Right renal cortex interstitium (tissue), 3 donors: ENCODE data around the gene CWC15. TPM values are rescaled to one million over a fixed set of nuclear protein-coding genes. Genes with fewer than 3 reads are reported as not detected.
"Not testable (repeated sequence)": the region's sequence is repeated elsewhere in the genome, so short reads cannot be mapped to it uniquely, and the experiment has no call there.

ENCODE experiments used
- DNase-seq, 3 donors: peaks; one replicate each; pipeline ENCODE4 v3.0.0-alpha.2; 2013; ENCODE audit warnings: low read depth in 3 of 3, low spot score in 2 of 3
- polyA plus RNA-seq, 3 donors: library from polyadenylated mRNA; unstranded; fragments of 120-200 nt; gene quantifications; one replicate each; pipeline ENCODE4 v1.2.1, GENCODE V29; 2013; ENCODE audit not compliant: insufficient read length in 3 of 3

CWC15 gene
- 100 to 1,000 TPM; 126 to 134 (median 132) TPM for polyA plus RNA-seq

DNA sequence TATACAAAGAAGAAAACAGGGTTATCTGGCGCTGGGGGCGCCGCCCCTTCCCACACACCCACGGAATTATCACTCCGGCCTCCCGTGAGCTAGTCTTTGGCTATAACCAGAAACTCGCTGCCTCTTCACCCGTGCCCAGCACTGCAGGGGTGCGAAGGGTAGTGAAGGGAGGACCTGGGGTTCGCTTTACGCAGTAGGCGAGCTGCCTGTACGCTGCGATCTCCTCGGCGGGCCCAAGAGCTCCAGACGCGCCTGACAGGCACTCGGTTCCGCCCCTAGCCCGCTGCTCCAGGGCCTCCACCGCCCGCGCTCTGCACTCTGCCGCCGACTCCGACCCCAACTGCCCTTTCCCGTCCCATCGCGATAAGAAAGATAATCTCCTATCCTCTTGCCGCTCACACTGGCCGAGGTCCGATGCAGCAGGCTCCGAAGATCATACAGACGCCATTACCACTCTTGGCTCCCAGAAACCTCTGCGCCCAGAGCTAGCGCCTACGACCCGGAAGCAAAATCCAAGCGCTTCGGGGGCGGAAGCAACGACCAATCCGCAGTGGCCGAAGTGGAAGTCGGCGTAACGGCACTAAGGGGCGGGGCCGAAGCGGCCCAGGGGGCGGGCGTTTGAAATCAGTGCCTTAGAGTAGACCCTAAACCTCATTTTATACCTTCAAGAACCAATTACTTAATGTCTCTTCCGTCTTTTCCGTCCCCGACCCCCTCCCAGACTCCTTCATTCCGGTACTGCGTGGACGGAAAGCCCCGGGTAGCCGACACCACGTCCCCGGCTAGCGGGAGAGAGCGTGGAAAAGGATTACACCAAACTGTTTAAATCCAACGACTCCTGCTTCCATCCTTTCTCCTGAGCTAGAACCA, at the start of gene CWC15, which contains the start of gene KDM4D:
CWC15 (minus strand) TSS at position 458 of the 870 bp plus-strand sequence. CDS start 1,371 bp downstream, outside the sequence.
KDM4D (plus strand) TSS at position 611 of the 870 bp plus-strand sequence. CDS start 23,664 bp downstream, outside the sequence.
- peak; percentile 88 to 95 (median 92) for DNase-seq

DNA sequence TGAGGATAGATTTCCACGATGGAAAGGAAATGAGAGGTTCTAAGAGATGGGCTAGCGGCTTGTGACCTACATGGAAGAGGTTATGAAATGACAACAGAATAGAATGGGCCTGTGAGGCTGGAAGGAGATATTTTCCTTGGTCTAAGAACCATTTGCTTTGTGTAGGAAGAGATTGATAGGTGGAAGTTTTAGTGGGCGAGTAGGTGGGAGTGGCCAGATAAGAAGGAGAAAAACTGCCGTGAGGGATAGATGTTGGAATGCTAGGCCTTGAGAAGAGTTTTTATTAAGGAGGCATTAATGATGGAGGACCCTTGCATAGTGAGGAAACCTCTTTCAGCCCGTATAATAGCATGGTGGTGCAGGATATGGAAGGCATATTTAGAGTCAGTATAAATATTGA, 48.1 kb upstream of the CWC15 start:
- DNase-seq: not testable (repeated sequence)

DNA sequence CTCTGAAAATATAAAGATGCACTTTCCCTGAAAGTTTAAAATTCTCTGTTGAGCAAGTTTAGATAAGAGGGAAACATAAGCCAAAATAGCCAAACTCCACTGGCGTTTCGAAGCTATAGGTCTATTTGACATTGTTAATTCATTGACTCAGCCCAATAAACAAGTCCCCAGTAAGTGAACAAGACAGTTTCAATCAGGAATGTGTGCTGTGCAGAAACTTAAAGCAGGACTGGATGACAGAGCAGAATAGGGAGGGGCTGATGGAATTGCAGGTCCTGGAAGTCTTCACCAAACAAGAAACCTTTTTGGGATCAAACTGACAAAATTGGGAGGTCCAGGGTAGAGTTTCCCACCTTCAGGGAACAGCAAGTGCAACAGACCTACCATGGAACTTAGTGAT, 42.8 kb upstream of the CWC15 start:
- no peak for DNase-seq

DNA sequence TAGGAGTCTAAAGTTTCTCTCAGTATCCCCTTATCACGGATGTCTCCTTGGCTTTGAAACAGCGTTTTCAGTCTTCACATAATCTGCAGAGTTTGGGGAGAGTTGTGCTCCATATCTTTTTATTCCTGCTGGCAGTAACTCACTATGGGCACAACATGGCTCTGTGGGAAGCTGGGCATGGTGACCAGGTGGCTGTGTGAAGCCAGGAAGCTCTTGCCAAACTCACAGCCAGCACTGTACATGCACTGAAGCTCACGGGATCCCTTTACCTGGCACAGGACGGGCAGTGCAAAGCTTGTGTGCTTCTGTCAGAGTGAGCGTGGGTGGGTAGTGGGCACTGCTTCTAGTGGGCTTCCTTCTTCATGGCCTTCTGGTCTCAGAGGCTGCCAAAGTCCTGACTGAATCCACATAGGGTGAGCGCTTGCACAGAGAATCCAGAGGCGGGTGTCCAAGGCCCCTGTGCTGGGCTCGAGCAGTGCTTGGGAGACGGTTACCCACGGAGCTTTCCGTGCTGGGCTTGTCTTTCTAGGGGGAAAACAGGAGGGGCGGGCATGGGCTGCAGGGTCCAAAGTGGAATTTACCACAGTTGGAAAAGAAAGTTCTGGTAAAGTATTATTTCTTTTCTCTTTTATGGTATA, 40.9 kb upstream of the CWC15 start:
- DNase-seq: no peak

DNA sequence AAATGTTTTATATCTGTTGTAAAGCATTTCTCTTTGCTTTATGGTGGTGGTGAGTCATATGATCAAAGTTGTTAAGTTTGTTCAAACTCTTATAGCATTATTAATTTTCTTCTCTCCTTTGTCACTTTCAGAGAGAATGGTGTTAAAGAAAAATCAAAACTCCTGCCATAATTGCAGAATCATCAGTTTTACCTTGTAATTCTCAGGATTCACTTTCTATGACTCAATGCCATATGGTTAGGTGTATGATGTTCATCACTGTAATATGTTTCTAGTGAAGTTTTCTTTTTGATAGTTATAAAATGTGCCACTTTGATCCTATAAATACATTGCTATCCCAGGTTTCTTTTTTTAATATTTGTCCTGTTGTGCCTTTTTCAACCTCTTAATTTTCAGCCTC, 38.0 kb upstream of the CWC15 start:
- no peak for DNase-seq

DNA sequence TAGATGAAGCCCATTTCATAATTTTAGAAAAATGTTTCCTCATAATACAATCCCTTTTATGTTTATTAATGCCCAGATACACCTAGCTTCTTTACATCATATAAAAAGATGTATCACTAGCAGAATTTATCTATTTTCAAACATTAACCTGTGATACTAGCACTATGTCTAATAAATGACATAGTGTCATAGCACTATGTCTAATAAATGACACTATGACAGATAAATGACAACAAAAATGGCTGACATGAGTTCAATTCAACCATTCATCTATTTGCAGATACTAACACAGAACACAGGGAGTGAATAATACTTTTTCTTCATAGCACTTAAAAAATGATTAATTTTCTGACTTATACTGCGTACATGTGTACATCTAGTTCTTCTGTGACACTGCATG, 32.3 kb upstream of the CWC15 start:
- no peak for DNase-seq

DNA sequence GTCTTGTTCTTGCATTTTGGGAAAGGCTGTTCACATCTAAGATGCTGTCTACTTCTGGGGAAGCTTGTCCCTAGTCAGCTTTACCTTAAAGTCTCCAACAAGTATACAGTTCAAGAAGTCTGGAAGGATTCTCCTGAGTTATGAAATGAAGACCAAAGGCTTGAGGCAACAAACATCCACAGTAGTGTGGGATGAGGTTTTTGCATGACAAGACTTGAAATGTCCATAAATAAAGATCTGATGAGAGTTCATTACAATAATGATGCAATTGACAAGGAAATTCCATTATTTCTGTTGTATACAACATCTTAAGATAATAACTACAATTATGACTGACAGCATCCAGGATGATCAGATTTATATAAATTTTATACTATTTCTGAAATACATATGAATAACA, 30.4 kb upstream of the CWC15 start:
- DNase-seq: no peak

DNA sequence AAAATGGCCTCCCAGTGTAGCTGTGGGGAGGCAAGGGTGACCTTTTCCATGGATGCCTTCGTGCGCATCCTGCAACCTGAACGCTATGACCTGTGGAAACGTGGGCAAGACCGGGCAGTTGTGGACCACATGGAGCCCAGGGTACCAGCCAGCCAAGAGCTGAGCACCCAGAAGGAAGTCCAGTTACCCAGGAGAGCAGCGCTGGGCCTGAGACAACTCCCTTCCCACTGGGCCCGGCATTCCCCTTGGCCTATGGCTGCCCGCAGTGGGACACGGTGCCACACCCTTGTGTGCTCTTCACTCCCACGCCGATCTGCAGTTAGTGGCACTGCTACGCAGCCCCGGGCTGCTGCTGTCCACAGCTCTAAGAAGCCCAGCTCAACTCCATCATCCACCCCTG, 24.9 kb upstream of the CWC15 start:
- DNase-seq: no peak

DNA sequence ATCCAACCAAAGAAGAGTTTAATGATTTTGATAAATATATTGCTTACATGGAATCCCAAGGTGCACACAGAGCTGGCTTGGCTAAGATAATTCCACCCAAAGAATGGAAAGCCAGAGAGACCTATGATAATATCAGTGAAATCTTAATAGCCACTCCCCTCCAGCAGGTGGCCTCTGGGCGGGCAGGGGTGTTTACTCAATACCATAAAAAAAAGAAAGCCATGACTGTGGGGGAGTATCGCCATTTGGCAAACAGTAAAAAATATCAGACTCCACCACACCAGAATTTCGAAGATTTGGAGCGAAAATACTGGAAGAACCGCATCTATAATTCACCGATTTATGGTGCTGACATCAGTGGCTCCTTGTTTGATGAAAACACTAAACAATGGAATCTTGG, 24.1 kb upstream of the CWC15 start:
- DNase-seq: no peak

DNA sequence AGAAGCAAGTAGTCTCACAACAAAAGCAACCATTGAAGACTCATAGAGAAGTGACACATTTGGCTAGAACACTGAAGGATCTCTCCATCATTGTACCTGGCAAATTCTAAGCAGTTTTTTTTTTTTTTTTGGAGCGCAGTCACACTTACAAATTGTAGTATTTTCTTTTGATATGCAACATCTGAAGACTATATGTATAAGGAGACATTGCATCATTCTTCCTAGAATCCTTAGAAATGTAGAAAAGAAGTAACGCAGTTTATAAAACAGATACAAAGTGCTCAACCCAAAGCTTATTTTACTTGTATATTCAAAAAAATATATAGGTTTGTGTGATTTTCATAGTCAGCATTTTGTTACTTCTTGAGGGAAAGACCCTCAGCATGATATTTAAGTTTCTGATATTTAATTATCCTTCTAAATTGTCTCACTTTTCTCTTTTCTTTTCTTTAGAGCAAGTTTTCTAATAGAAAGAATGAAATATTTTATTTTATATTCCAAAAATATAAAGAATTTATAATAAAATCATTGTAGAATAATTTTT, 20.1 kb upstream of the CWC15 start:
- DNase-seq: no peak

DNA sequence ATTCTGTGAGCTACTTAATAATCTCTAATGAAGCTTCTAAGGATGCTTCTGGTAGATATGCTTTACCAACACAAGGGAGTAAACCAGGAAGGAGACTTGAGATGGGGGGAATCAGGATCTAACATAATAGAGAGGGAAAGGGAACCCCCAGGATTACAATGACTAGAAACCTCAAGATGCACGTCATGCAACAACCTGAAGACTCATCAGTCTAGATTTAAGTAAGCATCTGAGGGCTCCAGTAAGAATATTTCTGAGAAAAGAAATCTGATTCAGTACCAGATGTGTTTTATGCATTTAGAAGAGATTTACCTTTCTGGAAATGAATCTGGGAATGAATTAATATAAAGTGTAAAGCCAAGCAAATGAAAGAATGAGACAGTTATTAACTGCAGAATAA, 15.4 kb upstream of the CWC15 start:
- no peak for DNase-seq

DNA sequence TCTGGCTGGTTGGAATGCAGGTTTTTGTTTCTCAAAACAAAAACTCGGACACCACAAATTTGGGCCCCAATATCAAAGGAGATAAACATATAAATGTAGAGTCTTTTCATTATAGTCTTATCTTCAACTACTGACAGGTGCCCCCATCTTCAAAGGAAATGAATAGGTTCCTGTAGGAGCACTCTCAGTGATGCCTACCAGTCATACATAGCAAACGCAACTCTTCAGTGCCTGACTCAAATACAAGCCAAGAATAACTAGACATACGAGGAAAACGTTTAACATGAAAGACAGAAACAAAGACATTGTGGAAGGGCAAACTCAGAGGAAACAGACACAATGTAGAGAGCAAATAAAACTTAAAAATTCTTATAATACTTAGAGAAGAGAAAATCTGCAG, 14.0 kb upstream of the CWC15 start:
- no peak for DNase-seq

DNA sequence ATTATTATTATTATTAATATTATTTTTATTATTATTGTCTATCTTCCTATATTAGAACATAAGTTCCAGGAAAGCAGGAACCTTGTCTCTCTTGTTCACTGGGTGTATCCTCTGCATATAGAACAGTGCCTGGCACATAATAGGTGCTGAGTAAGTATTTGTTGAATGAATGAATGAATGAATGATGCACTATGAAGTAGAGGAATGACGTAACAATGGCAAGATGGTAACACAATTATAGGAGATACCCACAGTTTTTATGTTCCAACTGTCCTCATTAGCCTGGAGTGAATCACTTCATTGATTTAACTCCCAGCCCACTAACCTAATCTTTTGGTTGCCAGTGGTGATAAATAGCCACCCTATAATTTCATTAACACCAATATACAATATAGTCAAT, 2.2 kb upstream of the CWC15 start:
- no peak for DNase-seq

DNA sequence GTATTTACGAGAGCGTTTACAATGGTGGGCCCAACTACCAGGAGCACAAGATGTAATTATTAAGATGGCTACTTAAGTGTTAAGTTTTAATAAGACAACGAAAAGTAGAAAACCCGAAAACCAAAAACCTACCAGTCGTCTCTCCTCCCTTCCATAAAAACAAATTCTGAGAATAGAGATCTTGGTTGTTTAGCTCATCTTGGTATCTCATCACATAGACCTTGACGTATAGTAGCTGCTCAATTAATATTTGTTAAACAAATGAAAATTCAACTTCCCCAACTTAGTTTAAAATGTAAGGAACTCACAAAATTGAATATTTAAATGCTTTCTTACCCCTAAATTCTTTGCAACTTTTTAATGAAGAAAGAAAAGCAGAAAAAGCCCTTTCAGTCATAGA, 822 bp upstream of the CWC15 start:
- peak in 2 of 3 donors; percentile 1 to 2 for DNase-seq

DNA sequence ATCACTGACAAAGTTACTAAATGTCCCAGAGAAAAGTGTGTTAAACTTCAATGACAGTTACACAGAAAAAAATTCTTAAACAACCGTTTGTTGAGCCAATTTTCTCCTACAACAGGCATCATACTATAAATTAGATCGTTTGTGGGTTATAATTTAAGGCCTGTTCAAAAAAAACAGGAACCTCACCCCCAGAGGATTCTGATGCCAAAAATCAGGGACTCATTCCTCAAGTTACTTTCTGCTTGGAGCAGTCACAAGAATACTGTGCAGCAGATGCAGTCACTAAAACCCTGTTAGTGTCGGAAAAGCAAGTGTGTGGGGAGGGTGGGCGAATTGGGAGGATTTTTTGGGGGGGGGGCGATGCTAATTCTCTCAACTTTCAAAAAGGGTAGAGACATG, 657 bp downstream of the CWC15 start:
- no peak for DNase-seq

DNA sequence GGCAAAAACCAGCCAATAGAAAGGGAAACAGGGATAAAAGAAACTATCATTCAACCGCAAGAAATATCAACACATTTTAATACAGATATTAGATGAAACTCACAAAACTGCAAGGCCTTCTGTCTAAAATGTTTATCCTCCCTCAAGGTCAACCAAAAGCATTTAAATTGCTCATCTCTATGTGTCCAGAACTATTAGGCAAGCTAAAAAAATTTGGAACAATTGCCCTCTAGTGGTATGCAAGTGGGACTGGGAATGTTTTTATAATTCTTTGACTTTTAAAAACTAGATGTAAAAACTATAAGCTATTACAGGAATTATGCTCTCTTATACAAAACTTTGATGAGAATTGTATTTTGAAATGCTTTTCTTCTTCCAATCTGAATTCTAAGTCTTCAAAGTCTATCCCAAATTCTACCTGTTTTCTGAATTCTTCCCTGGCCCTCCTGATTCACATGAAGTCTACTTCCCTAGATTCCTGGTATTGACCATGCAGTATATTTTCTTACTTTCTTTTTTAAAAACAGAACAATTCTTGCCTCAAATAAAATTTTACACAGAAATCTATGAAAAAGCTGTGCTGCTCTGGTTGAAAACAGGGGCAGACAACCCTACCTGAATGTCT, 4.9 kb downstream of the CWC15 start:
- no peak for DNase-seq

DNA sequence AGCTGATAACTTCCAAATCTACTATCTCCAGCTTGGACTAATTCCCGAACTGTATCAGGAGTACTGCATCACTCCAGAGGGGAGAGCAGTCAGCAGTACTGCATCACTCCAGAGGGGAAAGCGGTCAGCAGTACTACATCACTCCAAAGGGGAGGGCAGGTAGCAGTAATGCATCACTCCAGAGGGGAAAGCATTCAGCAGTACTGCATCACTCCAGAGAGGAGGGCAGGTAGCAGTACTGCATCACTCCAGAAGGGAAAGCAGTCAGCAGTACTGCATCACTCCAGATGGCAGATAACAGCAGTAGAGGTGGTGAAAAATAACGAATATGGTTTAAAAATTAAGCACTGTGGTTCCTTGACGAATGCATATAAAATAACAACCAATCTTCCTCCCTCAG, 8.4 kb downstream of the CWC15 start:
- no peak for DNase-seq

DNA sequence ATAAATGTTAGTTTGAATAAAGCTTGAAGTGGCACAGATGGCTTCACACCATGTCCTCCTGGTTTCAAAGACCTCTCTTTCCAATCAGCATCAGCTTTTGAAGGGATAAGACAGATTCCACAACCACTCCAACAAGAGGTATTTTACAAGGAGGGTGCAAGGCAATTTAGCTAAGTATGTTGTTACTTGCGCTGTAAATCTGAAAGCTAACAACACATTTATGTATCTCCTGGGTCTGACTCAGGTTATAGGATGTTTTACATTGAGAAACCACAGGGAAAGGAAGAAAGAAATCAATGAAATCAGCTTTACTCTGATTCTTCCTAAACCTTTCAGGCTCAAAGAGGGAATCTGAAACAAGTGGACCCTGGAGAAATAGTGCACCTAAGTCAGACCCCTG, 12.1 kb downstream of the CWC15 start:
- DNase-seq: no peak

DNA sequence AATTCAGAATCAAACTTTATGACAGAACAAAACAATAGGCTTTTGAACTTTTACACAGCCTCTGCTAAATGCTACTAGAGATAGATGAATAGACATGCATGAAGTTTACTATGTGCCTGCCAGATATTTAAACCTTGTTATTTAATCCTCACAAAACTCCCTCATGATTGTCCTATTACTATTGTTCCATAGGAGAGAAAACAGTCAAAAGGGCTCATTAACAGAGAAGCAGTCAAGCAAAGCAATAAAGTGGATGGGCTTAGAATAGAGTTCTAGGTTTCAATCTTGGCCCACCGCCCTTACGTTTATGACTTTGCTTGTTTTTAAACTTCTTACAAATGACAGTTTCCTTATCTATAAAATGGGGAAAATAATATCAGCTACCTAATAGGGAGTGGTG, 12.9 kb downstream of the CWC15 start:
- no peak for DNase-seq

DNA sequence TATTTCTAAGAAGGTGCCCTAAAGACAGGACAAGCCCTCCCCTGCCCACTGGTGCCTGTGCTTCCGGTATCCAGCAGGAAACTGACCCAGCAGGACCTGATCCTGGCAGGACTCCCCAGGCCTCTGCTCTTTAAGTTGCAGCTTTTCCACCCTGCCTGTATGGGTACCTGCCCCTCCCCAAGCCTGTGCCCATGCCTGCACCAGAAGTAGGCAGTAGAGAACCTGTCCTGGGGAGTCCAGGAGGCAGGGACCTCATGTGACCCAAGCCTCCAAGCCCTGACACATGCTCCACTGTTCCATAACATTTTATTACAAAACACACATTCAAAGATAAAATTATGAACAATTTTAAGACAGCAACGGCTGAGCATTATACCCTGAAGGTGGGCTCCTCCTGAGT, 14.2 kb downstream of the CWC15 start:
- no peak for DNase-seq

DNA sequence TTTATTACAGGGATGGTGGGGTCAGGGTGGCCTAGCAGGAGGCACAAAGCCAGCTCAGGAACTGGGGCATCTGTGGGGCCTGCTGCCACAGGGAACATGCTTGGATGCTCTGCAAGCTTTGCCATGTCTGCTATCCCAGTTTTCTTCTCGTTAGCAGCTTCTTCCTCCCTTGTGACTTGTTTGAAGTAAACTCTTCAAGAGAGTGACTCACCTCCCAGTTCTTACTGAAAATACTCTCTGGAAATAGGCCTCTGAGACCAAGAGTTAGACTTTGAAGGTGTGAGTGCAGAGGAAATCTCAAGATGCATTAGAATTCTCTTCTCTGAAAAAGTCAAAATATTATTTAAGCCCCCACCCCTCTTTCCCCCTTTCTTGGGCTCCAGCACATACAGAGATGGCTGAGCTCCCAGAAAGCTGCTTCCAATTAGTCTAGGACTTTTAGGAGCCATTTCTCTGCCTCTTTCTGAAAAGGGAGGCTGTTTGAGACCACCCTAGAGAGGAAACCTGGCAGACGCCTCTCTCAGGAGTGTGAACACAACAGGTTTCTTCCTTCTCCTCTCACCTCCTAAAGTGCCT, 15.1 kb downstream of the CWC15 start:
- DNase-seq: no peak
